NAMALWA (cell line): ENCODE results near the gene TM9SF2.
"Not testable (repeated sequence)": the region's sequence is repeated elsewhere in the genome, so short reads cannot be mapped to it uniquely, and the experiment has no call there.

Experiments
- DNase-seq: peaks from one replicate; pipeline ENCODE4 v3.0.0-alpha.2; 2015; ENCODE audit warnings: low spot score

The TM9SF2 gene

GRCh38 chr13:99536023-99536422 is 34.8 kb downstream of the TM9SF2 start:
- no peak for DNase-seq

- no peak for DNase-seq
Observed at GRCh38 chr13:99540530-99540929, 39.3 kb downstream of the TM9SF2 start.

DNA sequence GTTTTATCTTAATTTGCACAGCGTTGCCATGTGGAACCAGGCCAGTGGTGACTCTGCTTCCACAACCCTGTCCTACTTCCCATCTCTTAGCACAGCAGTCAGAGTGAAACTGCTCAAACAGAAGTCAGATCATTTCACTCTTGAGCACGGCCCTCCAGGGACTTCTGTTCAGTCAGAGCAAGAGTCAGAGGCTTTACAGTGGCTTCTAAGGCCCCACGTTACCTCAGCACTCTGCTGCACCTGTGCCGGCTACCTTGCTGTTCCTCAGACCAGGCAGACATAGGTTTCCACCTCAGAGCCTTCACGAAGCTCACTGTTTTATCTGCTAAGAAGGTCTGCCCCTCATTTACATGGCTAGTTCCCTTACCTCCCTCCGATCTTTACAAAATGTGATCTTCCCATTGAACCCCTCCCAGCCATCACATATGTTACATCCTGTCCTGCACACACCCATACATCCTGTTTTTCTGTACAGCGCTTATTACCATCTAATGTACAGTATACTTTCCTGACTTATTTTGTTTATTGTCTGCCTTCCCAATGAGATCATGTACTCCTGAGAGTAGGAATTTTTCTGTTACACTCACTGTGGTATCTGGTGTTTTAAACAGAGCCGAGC is 41.6 kb downstream of the TM9SF2 start:
- DNase-seq, result peak; percentile 86

DNA sequence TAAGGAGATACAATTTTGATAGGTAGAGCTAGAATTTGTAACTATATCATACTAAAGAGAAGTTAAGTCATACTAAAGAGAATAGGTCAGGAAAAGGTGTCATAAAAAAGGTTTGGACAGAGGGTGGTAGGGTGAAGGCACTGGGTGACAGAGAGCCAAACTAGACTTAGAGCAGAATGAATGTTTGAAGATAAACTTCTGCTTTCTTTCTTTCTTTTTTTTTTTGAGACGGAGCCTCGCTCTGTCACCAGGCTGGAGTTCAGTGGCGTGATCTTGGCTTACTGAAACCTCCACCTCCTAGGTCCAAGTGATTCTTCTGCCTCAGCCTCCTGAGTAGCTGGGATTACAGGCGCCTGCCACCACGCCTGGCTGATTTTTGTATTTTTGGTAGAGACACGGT is 44.1 kb downstream of the TM9SF2 start:
- DNase-seq, result no peak

DNA sequence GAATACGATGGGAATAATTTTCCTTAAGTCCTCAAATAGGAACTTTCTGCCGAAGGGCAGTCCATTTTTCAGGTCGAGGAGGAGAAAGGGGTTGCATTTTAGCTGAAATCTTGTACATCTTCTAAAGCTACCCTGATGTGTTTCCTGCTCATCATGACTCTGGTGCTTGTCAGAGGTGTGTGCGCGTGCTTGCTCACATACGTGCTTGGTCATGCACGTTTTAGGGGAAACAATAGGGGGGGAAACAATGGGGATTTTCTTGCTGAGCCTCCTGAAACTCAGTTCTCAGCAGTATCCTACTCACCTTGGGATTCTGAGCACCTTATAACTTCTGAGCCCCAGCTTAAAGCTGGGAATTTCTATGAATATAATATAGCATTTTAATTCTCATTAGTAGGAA is 44.7 kb downstream of the TM9SF2 start:
- DNase-seq, result no peak

- DNase-seq, result no peak
Observed at GRCh38 chr13:99546878-99547277, 45.6 kb downstream of the TM9SF2 start.

DNA sequence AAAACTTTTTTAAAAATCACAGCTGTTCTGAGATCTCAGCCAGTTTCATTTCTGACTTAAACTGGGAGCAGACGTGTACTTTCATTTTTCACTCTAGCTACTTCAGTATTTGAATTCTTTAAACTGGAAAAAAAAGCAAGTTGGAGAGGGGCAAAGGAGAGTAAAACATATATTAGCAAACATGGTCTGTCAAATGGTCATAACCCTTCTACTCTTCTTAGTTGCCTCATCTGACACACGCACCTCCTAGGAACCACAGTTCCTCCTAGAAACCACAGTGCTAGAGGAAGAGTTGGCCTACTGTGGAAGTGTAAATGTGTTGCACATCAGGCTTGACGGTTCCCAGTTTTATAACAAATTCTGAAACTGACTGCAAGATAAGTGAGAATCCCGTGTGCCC is 47.2 kb downstream of the TM9SF2 start:
- DNase-seq, result no peak

DNA sequence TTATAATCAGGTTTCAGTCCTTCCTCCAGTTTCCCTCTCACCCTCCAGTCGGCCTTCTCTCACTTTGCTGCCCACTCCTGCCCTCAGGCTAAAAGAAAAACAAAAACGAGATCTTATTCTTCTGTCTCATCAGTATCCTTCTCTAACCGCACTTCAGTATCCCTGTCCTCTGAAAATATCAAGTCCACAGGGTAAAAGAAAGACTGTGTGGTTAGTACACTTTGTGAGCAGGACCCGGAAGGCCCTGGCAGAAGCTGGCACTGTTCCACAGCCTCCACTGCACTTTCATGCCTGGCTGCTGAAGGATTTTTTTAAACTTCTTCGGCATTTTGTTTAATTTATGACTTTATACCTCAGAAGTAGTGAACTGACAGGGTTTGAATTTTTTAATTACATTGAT is 51.8 kb downstream of the TM9SF2 start:
- DNase-seq, result no peak

- no peak for DNase-seq
Observed at GRCh38 chr13:99555149-99555548, 53.9 kb downstream of the TM9SF2 start.

- DNase-seq, result no peak
Observed at GRCh38 chr13:99556867-99557443, 55.7 kb downstream of the TM9SF2 start.

- DNase-seq, result no peak
Observed at GRCh38 chr13:99558570-99559180, 57.4 kb downstream of the TM9SF2 start.

DNA sequence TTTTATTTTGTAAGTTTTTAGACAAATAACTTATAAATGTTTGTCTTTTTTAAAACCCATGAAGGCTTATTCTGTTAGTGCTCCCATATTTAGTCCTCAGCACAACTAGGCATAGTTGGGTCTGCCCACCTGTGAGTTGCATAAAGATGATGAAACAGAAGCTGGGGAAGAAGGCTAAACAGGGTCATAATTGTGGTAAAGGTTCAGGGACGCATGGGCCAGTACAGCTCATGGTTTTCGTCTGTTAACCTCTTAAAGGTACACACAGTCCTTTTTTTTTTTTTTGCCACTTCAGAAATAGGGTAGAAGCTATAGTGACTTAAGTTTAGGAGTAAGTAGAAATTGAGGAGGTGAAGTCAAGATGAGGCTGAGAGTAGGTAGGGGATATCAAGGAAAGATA is 58.3 kb downstream of the TM9SF2 start:
- no peak for DNase-seq

DNA sequence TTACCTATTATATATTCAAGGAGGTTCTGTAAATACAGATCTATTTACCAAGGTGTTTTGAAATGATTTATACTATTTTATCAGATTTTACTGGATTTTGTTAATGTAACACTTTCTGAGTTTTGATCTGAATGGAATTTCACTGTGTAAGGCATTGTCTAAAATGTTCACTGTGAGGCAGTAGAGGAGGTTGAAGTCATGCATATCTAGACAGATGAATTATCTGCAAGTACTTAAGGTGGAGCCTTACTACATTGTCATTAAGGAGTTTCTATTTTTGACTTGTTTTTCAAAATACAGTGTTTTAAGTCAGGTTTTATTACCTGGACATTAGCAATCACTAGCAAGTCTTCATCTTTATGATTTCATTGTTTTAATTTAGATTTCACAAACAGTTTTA is 62.1 kb downstream of the TM9SF2 start:
- DNase-seq, result no peak

DNA sequence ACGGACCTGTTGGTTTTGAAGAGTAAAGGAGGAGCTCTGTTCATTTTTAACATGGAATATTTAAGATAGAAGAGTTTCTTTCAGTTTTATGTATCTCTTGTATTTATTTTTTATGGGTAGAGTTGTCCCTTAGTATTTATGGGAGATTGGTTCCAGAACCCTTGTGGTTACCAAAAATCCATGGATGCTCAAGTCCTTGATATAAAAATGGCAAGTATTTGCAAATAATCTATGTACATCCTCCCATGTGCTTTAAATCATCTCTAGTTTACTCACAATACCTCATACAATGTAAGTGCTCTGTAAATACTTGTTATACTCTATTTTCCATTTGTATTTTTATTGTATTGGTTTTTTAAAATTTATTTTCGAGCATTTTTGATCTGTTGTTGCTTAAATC is 63.1 kb downstream of the TM9SF2 start:
- no peak for DNase-seq

DNA sequence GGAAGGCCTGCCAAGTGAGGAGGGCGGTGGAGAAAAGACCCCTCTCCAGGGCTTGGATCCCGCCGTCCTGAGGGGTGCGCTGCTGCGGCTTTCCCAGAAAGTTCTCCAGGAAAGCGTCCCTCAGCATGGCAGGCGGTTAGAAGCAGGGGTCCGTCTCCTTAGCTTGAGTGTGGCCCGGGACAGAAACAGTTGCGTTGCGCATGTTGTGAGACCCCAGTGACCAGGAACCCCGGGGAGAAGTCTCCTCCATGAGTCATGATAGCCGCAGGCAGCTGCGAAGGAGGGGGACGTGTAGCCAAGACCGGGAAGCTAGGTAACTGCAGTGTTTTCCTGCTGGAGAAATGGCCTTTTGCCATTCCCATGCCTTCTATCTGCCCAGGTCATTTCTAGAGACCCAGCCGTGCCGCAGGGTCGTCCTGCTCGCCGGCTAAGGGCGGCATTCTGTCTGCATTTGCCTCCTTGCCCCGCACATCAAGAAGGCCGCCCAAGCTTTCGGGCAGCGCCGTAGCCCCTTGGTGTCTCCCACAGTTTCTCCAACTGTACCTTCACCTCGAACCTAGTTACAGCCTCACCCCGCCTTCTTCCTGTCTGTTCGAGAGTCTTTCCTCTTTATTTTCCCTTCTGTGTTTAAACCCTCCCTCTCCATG is 64.3 kb downstream of the TM9SF2 start:
- no peak for DNase-seq

DNA sequence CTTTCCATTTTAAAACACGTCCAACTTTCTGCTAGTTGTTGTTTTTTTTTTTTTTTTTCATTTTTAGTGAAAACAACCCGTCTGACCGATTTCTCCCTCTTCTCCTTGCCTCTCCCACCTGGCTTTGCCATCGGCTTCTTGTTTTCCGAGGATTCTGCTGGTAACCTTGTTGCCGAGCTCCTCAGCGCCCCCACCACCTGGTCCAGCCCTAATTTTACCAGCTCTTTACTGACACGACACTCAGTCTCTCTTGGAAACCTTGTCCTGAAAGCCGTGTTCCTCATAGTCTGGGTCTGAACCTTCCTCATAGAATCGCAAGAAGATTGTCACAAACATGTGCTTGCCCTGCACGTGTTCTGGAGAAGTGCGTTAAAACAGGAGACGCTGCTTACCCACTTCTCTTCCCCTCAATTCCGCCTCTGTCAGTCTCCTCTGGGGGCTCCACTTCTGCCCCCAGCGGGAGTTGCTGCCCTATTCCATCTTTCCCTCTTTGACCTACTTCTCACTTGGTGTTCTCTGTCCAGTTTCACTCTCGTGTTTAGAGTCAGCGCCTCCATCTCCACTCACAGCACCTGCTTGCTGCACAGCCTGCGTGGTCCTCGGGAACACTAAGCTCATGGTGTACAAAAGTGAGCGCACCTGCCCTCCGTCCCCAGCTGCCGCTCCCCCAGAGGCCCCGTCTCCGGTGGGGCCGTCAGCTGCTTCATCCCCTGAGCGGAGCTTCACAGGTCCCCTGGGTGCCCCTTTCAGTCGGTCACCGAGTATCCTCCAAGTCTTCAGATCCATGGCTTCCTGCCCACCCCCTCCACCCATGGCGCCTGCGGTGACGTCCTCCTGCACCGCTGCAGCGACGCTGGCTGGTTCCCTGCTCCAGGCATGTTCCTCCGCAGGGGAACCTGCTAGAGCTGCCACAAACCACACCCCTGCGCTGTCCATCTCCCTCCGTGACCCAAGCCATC is 65.1 kb downstream of the TM9SF2 start:
- DNase-seq, result no peak

DNA sequence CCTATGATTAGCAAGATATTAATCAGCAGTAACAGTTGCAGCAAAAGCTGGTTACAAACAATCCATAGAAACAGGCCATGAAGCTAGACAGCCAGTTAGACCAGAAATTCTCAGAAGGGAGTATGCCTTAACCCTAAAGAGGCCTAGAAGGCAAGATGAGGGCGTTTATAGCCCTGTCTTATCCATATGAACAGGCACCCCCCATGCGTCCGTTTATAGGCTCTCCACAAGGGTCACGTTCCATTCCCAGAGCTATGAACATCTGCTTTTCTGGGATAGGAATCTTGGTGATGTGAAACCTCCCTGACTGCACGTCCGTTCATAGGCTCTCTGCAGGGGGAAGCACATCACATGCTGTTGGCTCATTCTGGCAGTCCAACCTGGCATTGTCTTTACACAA is 67.6 kb downstream of the TM9SF2 start:
- not testable (repeated sequence) for DNase-seq

DNA sequence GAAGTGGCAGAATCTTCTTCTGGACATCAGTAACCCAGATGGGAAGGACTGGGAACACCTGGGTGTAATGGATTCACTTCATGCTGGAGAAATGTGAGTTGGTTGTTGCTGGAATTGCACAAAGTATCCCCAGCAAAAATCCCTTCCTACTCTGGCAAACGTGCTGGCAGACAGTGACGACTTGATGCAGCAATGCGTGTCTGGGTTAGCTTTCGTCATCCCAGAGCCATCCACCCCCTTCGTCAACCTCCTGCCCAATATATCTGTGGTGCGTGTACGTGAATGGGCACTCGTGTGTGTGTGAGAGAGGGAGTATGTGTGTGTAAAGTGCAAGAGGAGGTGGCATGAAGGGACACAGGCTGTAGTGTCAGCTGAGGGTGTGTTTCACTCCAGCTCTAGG is 70.9 kb downstream of the TM9SF2 start:
- DNase-seq, result no peak

DNA sequence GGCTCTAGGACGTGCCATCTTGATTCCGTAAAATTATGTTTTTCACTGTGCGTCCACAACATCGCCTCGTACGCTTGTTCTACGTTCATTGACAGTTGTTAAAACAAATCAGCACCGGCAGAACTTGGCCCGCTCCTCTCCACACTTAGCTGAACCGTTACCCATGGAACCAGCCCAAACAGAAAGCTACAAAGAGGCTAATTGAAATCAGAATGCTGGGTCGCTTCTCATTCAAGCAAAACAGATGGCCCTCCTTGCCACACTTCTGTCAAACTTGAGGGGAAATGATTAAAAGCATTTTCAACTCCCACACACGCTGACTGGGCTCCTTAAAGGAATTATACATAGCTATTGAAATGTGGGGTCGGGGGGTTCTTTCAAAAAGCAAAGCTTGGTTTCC is 71.6 kb downstream of the TM9SF2 start:
- no peak for DNase-seq

- no peak for DNase-seq
Observed at GRCh38 chr13:99575376-99576120, 74.3 kb downstream of the TM9SF2 start.
